GM12878 (cell line): ENCODE results near the gene PKLR. TPM values are rescaled to one million over a fixed set of nuclear protein-coding genes. Genes with fewer than 3 reads are reported as not detected.

ENCODE experiments used
- ATAC-seq: fragments of 200-7000 bp; cut with Tn5 transposase; 3 replicates; pipeline ENCODE4 v1.9.1; 2020; ENCODE audit warnings: mild to moderate bottlenecking, moderate library complexity
- BruUV-seq: library from RNA; stranded (reverse); fragments of 400-500 nt; replicated peaks from 2 replicates; lab custom pipeline; 2021; lab: Mats Ljungman, UMichigan
- CTCF ChIA-PET: fragments of 300-600 bp; sonication (Branson Sonifier 250); formaldehyde crosslinking; extraction: SDS; loops from one replicate; lab custom pipeline; 2021; ENCODE audit warnings: inconsistent platforms; lab: Yijun Ruan, JAX
- POLR2A ChIA-PET: fragments of 350-600 bp; formaldehyde crosslinking; extraction: SDS; loops from one replicate; lab custom pipeline; 2021; ENCODE audit warnings: inconsistent platforms; lab: Charles Lee
- RAD21 ChIA-PET: fragments of 300-600 bp; sonication (Branson Sonifier 250); formaldehyde crosslinking; loops from one replicate; lab custom pipeline; 2023; ENCODE audit warnings: antibody characterized with exemption; ENCODE audit not compliant: unreplicated experiment; lab: Charles Lee
- SMC1A ChIA-PET: fragments of 300-600 bp; sonication (Branson Sonifier 250); formaldehyde crosslinking; loops from one replicate; lab custom pipeline; 2023; ENCODE audit not compliant: unreplicated experiment, uncharacterized antibody; lab: Charles Lee
- DNase-seq: peaks from one replicate; pipeline ENCODE4 v3.0.0-alpha.2; 2011; ENCODE audit warnings: low read depth, low spot score
- FAIRE-seq: peaks from 3 replicates; lab custom pipeline; 2011; peaks lifted over from hg19 to GRCh38; lab: Jason Lieb, UNC
- H2AFZ ChIP-seq: 2 replicates; pipeline ENCODE4 v1.6.0; 2011; ENCODE audit warnings: low read depth, low read length, control low read depth; ENCODE audit not compliant: control insufficient read depth
- H3K27ac ChIP-seq: 2 replicates; pipeline ENCODE4 v1.5.1; 2011; ENCODE audit warnings: control low read depth; ENCODE audit not compliant: control insufficient read depth, insufficient read depth
- H3K27me3 ChIP-seq, 2 experiments: replicated peaks in 1 of 2; 2 replicates each; pipeline versions ENCODE4 v1.6.0 to v1.6.1; 2011; ENCODE audit warnings: low read length in 1 of 2; ENCODE audit not compliant: control insufficient read depth in 2 of 2, insufficient read depth in 2 of 2
- H3K36me3 ChIP-seq, 2 experiments: 2 replicates each; pipeline ENCODE4 v1.5.1; 2011; ENCODE audit warnings: low read length in 1 of 2; ENCODE audit not compliant: control insufficient read depth in 2 of 2, insufficient read depth in 2 of 2
- H3K4me1 ChIP-seq: 2 replicates; pipeline ENCODE4 v1.6.1; 2011; ENCODE audit warnings: mild to moderate bottlenecking, low read length, moderate library complexity, mixed read lengths; ENCODE audit not compliant: control insufficient read depth, insufficient read depth
- H3K4me2 ChIP-seq: 2 replicates; pipeline ENCODE4 v1.6.0; 2011; ENCODE audit warnings: control low read depth; ENCODE audit not compliant: control insufficient read depth, insufficient read depth
- H3K4me3 ChIP-seq: fragments of 200-600 bp; sonication (generic); 2 replicates; pipeline ENCODE4 v1.5.1; 2016
- H3K79me2 ChIP-seq: 2 replicates; pipeline ENCODE4 v1.6.0; 2011; ENCODE audit warnings: low read length; ENCODE audit not compliant: control insufficient read depth, insufficient read depth
- H3K9ac ChIP-seq: 2 replicates; pipeline ENCODE4 v1.8.0; 2011; ENCODE audit warnings: low read length, control low read depth, mixed read lengths; ENCODE audit not compliant: control insufficient read depth, insufficient read depth
- H3K9me3 ChIP-seq: replicated peaks from 3 replicates; pipeline ENCODE4 v1.5.1; 2011; ENCODE audit warnings: mild to moderate bottlenecking, low read length; ENCODE audit not compliant: control insufficient read depth, insufficient read depth
- H4K20me1 ChIP-seq: 2 replicates; pipeline ENCODE4 v1.6.0; 2011; ENCODE audit not compliant: control insufficient read depth, insufficient read depth
- ASH2L ChIP-seq: fragments of 300-600, 200-600 bp; sonication (generic); IDR thresholded peaks from 2 replicates; pipeline ENCODE4 v1.6.1; 2017; ENCODE audit warnings: low read depth, mild to moderate bottlenecking, borderline replicate concordance
- NR2F1 ChIP-seq: fragments of 450-650 bp; conservative IDR thresholded peaks from 2 replicates; pipeline ENCODE4 v1.6.1; 2017; ENCODE audit warnings: mild to moderate bottlenecking
- RELB ChIP-seq: fragments of 450-650 bp; IDR thresholded peaks from 2 replicates; pipeline ENCODE4 v1.6.1; 2017; ENCODE audit warnings: low read depth, mild to moderate bottlenecking, moderate library complexity
- RFX5 ChIP-seq: IDR thresholded peaks from 2 replicates; pipeline ENCODE4 v1.6.1; 2011; ENCODE audit warnings: low read depth, low read length, improper control_type of control experiment
- SKIL ChIP-seq: fragments of 450-650 bp; IDR thresholded peaks from 2 replicates; pipeline ENCODE4 v1.6.1; 2017; ENCODE audit warnings: mild to moderate bottlenecking, low read depth, inconsistent platforms; ENCODE audit not compliant: poor library complexity, severe bottlenecking
- SPI1 ChIP-seq: IDR thresholded peaks from 2 replicates; pipeline ENCODE4 v1.6.1; 2011; ENCODE audit warnings: low read depth, mild to moderate bottlenecking, low read length, moderate library complexity, borderline replicate concordance; ENCODE audit not compliant: insufficient read depth
- WGBS: methylation state at CpG from one replicate; pipeline ENCODE4 v1.1.6; 2016; ENCODE audit warnings: low lambda C conversion rate; ENCODE audit not compliant: insufficient replicate concordance, insufficient coverage; ENCODE audit errors: missing lambda C conversion rate; 5-methylcytosine and 5-hydroxymethylcytosine counted together
- in situ Hi-C: fragments of 300-500 bp; cut with MboI; formaldehyde crosslinking; loops from 9 replicates; pipeline ENCODE4 v1.14.3; 2018; ENCODE audit warnings: mixed read lengths
- intact Hi-C: fragments of 100-400 bp; cut with micrococcal nuclease; formaldehyde crosslinking; loops from one replicate; pipeline ENCODE4 v1.14.2; 2022; ENCODE audit not compliant: unreplicated experiment
- polyA plus RNA-seq, 11 experiments: library from polyadenylated mRNA; depleted of rRNA in 4 of 11; unstranded in 6 of 11; stranded (reverse) in 5 of 11; fragments of >200 nt; fragmentation: Nextera tagmentation in 4 of 11; fragmentation: Illumina TruSeq in 1 of 11; extraction: Ambion mirVana in 4 of 11; extraction: Trizol in 1 of 11; gene quantifications; 1 replicate in 1 of 11; 2 replicates in 10 of 11; pipeline versions ENCODE4 v1.2.1 to v1.2.3, GENCODE V29; 2011 to 2016; ENCODE audit warnings: inconsistent platforms in 2 of 11, missing spikeins in 2 of 11, low read depth in 1 of 11
- total RNA-seq, 4 experiments: library from RNA; depleted of rRNA in 3 of 4; stranded (reverse); fragments of >200 nt in 3 of 4; fragmentation: Illumina TruSeq in 1 of 4; extraction: Trizol in 1 of 4; gene quantifications; 2 replicates each; pipeline versions ENCODE4 v1.2.1 to v1.2.3, GENCODE V29; 2013 to 2021

PKLR gene
- total and polyA plus RNA-seq, 10 of the 15 experiments (the other 5 are each of a cell fraction or from before 2014, with no cell fraction given) = 0.04 to 0.15 (median 0.08) TPM; not detected in 7

- Histone ChIP-seq H3K9ac (no peak overlapping the region), H3K27ac (no peak overlapping the region), H3K9me3 (no peaks in the 10 kb centered on the region), H2AFZ (no peak overlapping the region), H3K4me2 (peak overlapping the region; percentile 19; the same call in 1 of the 2 replicates), H3K27me3 (no peaks in the 10 kb centered on the region), H4K20me1 (no peaks in the 10 kb centered on the region), H3K36me3 (peaks cover 7 to 20% of the 10 kb centered on the region in 2 experiments), H3K79me2 (no peaks in the 10 kb centered on the region; the same call in none of the 2 replicates), H3K4me1 (peaks cover 7% of the 10 kb centered on the region), H3K4me3 (peak overlapping the region; percentile 45; the same call in 1 of the 2 replicates)
- intact Hi-C loops (loop anchor here (5.0 kb wide), 1 partner anchor 272 kb away; no protein-coding TSS in a partner anchor), in situ Hi-C loops (no loop called here)
- DNase-seq = no peak
- WGBS = 78% methylated on average over 11 of the region's 11 CpGs
- no peak for ATAC-seq
- SMC1A ChIA-PET = interaction anchor here (1.1 to 6.8 kb wide), 3 partner anchors 8 to 69 kb away, joined by 3 to 57 read pairs (median 9); no protein-coding TSS in a partner anchor
- RAD21 ChIA-PET = interaction anchor here (1.0 to 5.4 kb wide), 3 partner anchors 12 to 69 kb away, joined by 3 to 81 read pairs (median 3); partner anchors contain the start of gene FDPS
- CTCF ChIA-PET = interaction anchor here (1.5 to 9.6 kb wide), 3 partner anchors 14 to 272 kb away, joined by 3 to 225 read pairs (median 37); partner anchors contain the start of genes ENTREP3 and FDPS
- no peak for TF ChIP-seq RFX5
- no peak for TF ChIP-seq SPI1
- no peak for TF ChIP-seq SKIL
- TF ChIP-seq RELB = no peak
- TF ChIP-seq ASH2L = no peak
- TF ChIP-seq NR2F1 = no peak
- no peak for FAIRE-seq
- POLR2A ChIA-PET = interaction anchor here (0.6 to 1.3 kb wide), 2 partner anchors 12 to 181 kb away, joined by 3 read pairs; partner anchors contain the start of gene FDPS
- no TSS peak for BruUV-seq
Observed at GRCh38 chr1:155320252-155320651, 19.0 kb upstream of the PKLR start.
